ENCODE results near the gene RARRES1.

- TF ChIP-seq TEAD4 (IDR thresholded peaks at IDR 0.05) (no peak), YY1 (IDR thresholded peaks at IDR 0.05; ENCODE audit: low read depth) (no peak), ZBTB7A (IDR thresholded peaks at IDR 0.05; ENCODE audit: low read depth) (no peak), CREB1 (IDR thresholded peaks at IDR 0.05; ENCODE audit: low read depth) (no peak), REST (IDR thresholded peaks at IDR 0.05; ENCODE audit: low read depth) (no peak), FOXM1 (IDR thresholded peaks at IDR 0.05; ENCODE audit: borderline replicate concordance, low read depth) (no peak), EP300 (IDR thresholded peaks at IDR 0.05; ENCODE audit: borderline replicate concordance) (no peak), NFIC (IDR thresholded peaks at IDR 0.05) (no peak), TAF1 (IDR thresholded peaks at IDR 0.05; ENCODE audit: low read depth) (no peak), MAX (IDR thresholded peaks at IDR 0.05) (no peak), EGR1 (IDR thresholded peaks at IDR 0.05) (no peak), TCF12 (IDR thresholded peaks at IDR 0.05; ENCODE audit: low read depth) (no peak), RAD21 (IDR thresholded peaks at IDR 0.05; ENCODE audit: low read depth) (peak; percentile 32), CEBPB (IDR thresholded peaks at IDR 0.05) (no peak)
Observed at GRCh38 chr3:158659454-158660237, 72.6 kb downstream of the RARRES1 start.

Data from Ishikawa (cell line).